HG03066 (cell line): ENCODE data around the gene MPST.
A peak's percentile ranks its signal among the peaks of the same experiment; 100 is the strongest.

ENCODE experiments used
- ATAC-seq: cut with Tn5 transposase; IDR thresholded peaks from one replicate; pipeline ENCODE4 v1.9.1; 2021; ENCODE audit warnings: low read depth; ENCODE audit not compliant: unreplicated experiment

The MPST gene

DNA sequence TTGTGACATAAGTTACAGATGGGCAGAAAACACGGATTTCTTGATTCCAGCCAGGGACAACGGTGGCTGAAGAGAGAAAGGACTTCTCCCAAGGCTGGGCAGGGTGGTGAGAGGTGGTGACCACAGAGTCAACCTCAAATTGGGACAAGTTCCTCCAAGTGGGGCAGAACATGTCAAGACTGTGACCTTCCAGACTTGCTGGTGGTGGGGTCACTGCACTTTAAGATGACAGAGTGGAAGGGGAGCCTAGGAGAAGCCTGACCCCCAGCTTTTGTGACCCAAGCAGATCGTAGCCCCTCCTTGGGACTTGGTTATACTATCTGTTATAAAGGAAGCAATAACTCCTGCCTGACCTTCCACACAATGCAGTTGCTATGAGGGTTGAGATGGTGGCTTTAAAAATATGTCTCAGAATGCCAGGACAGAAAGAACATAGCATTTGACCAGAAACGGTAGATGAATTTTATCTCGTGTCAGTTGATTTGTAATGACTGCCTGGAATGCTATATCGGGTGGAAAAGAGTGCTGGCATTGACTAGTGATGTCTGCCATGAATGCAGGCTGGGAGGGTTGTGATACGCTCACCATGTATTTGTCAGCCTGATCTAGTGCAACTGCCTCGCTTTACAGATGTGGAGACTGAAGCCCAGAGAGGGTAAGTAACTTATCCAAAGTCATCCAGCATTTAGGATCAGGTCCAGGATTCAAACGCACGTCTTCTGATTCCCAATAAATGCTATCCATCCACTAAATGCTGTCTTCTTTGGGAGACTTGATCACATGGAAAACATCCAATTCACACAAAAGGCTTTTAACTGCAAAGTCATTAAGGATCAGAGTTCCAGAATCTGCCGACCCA lies 18.6 kb upstream of the MPST start:
- no peak for ATAC-seq

DNA sequence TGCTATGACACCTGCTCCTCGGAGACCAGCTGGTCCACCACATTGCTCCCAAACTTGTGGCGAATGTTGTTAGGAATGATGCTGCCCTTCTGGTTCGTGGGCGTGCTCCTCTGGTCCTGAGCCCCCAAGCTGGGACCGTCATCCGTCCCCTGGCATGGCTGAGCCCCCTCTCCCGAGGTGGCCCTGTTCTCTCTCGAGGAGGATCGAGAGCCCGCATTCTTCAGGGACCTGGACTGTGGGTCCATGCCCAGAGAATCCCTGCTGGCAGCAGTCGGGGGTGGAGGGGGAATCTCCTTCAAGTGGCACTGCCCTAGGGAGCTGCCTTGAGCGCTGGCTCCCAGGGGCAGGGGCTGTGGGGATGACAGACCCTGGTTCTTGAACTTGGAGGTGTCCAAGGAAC lies 17.7 kb upstream of the MPST start:
- no peak for ATAC-seq

DNA sequence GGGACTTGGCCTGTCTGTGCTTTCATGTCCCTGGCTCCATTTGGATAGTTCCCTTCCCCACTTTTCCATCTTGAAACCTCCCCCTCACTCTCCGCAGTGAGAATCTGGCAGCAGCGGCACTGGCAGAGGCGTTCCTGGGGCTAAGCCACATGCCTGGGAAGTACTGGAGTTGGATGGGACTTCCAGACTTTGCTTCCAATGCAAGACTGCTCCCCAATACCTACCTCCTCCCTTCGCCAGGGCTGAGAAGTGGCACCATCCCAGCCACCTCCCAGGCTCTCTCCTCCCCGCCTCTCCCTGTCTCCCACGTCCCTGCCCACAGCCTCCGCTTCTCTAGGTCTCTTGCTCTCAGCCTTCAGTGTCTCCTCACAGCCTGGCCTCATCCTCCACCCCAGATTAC lies 16.9 kb upstream of the MPST start:
- ATAC-seq = no peak

DNA sequence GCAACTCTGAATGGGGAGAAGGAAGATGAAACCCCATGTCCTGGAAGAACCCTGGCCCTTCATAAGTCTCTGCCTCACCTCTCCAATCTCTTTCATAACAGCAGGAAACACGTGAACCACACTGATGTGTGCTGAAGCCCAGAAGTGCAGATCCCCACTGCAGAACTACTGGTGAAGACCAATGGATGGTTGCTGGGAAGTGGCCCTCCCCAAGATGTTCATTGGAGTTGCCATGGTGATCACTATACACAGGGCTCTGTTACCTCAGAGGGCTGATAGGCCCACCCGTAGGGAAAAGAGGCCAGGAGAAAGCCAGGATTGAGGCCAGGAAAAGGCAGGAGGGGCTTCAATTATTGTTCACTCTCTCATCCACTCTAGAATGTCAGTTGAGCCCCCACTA lies 11.9 kb upstream of the MPST start:
- ATAC-seq = no peak

DNA sequence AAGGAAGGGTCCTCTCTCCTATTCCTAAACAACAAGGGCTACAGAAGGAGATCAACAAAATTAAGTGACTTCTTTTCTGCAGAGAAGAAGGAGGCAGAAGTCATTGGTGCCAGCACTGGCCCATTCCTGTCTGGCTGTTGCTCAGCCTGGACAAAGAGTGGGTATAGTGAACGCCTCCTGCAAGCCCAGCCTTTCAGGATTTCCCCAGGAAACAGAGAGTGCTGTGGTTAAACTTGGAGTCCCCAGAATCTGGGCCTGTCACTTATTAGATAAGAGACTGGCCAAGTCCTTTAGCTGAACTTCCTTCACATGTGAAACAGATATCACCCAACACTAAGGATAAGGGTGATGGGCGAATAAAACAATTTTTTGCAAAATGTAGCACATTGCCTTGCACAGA lies 11.2 kb upstream of the MPST start:
- ATAC-seq = no peak

DNA sequence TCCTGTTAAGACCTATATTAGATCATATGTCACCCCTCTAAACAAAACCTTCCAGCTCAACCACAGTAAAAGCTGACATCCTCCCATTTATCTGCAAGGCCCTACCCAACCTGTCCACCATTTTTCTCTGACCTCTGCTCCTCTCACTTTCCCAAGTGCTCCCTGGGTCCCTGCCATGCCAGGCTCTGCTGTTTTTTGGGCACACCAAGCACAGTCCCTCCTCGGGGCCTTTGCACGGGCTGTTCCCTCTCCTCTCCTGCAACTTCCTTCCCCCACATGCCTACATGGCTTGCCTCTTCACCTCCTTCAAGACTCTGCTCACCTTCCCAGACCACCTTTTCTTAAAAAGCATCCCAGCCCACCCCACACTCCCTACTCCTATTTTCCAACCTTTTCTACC lies 10.1 kb upstream of the MPST start:
- ATAC-seq = no peak

DNA sequence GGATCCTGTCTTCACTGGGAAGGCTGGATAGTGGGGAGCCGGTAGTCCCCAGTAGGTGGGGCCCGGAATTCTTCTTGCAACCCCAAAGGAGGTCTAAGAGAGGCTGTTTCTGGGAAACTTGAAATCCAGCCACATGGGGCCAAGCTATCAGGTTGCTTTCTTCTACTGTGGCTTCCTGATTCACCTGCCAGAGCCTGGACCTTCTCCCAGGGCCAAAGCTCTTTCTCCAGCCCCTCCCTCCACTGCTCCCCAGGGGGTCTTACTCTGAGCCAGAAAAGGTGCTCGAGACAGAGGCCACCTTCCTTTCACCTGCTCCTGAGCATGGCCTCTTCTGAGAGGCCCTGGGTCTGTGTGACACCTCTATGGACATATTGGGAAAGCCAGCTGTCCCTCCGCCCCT lies 9.4 kb upstream of the MPST start:
- no peak for ATAC-seq

DNA sequence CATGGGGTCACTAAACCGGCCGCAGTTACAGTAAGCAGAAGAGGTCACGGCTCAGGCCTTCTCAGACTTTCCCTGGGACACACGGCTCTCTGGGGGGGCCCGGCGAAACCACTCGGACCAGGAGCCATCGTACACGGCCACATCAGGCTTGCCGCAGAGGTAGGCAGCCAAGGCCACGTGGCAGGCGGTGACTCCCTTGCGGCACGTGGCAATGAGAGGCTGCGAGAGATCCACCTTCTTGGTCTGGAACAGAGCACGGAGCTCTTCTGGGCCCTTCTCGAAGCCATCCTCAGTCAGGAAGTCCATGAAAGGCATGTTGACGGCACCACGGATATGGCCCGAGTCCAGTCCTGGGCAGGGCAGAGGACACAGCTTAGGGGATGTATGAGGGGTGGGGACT lies 8.6 kb upstream of the MPST start:
- ATAC-seq = no peak

DNA sequence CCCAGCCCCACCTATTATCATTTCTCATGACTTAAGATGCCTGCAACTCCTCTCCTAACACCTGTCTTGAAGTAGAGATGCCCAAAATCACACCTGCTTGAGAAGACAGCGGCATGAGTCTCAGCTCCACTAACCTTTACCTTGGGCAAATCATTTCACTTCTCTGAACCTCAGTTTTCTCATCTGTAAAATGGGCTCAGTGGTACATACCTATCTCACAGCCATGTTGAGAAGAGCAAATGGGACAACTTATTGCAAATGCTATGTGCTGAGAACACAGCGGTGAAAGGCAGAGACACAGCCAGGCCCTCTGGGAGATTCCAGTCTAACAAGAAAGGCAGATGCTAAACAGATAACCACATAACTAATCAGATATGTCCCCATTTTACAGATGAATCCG lies 8.1 kb upstream of the MPST start:
- ATAC-seq = no peak

DNA sequence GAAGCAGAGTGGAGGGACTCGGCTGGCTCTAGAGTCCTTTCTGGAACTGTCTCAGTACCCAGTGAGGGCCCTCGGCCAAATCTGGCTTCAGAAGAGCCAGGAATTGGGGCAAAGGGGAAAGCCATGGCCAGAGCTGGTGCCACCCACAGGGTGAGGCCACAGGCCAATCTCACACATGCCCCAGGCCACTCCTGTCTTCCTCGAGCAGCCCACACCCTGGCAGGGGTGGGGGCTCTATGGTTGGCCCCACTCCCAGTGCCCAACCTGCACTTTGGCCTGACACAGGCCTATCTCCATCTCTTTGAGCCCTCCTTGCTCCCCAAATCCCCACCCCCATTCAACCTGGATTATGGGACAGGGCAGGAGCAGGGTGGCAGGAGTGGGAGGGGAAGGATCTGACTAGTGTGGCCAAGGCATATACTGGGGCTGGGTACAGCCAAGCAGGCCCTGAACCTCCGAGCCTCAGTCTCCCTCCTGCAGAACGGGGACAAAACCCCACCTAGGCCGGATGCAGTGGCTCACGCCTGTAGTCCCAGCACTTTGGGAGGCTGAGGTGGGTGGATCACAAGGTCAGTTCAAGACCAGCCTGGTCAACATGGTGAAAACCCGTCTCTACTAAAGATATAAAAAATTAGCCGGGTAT lies 7.2 kb upstream of the MPST start:
- ATAC-seq = no peak

DNA sequence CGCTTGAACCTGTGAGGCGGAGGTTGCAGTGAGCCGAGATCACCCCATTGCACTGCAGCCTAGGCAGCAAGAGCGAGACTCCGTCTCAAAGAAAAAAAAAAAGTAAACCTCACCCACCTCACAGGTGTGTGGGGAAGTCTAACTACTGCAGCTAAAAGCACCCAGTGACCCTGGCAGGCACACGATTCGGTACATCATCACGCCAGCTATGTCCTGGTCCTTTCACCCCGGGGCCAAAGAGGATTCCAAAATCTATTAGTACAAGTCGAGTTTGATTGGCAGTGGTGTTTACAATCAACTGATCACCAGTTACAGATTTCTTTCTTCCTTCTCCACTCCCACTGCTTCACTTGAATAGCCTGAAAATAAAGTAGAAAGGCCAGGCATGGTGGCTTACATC lies 6.6 kb upstream of the MPST start:
- ATAC-seq = no peak

DNA sequence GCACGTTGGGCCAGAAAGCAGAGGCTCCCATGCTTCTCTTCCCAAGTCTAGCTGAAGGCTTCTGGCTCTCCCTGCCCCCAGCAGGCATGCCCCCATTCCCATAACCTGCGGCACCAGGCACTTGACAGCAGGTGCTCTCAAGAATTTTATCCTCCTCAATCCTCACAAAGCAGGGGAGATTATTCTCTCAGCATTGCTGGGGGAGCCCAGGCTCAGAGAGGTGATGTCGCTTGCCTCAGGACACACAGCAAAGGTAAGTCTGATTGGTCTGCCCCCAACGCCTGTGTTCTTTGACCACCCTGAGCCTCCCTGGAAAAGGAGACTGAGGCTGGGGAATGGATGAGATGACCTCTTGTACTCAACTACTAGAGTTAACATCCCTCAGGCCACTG lies 5.1 kb upstream of the MPST start:
- ATAC-seq = no peak

DNA sequence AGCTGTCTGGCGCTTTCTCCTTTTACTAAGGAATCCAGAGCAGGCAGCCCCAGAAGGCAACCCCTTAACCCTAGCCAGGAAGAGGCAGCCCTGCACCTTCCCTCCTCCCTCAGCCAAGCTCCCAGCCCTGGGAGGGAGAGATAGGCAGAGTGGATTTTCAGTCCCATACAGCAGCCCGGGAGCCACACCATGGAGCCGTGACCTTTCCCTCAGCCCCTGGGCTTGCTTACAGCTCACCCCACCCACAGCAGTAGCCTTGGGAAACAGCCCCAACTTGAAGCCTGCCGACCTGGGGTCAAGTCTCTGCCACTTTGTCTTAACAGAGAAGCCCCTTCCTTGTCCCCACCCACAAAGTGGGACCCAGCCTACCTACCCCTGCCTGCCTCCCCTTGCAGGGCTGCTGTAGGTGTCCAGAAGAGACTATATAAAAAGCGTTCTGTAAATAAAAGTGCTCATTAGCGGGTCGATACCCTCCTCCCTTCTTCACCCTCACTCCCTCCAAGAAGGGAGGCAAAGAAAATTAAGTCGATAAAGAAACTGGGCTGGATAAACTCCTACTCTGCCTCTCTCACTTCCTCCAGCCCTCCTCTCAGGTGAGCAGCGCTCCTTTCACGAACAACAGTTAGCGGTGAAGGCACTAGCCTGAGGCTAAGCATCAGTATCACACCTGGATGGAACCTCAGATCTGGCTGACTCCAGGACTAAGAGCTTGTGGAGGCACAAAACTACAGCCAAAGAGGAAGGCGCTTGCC lies 4.5 kb upstream of the MPST start:
- ATAC-seq = no peak

DNA sequence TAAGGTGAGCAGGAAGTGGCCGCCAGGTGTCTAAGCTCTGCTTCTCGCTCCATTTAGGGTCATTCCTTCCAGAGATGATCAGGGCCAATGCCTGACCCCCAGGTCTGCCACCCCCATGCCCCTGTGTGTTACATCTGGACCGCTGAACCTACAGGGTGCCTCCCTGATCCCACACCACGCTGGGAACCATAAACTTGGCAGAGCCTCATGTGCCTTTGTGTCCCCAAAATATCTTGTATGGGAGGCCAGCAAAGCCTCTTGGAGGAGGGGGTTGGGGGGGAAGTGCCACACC lies 4.0 kb upstream of the MPST start:
- no peak for ATAC-seq

DNA sequence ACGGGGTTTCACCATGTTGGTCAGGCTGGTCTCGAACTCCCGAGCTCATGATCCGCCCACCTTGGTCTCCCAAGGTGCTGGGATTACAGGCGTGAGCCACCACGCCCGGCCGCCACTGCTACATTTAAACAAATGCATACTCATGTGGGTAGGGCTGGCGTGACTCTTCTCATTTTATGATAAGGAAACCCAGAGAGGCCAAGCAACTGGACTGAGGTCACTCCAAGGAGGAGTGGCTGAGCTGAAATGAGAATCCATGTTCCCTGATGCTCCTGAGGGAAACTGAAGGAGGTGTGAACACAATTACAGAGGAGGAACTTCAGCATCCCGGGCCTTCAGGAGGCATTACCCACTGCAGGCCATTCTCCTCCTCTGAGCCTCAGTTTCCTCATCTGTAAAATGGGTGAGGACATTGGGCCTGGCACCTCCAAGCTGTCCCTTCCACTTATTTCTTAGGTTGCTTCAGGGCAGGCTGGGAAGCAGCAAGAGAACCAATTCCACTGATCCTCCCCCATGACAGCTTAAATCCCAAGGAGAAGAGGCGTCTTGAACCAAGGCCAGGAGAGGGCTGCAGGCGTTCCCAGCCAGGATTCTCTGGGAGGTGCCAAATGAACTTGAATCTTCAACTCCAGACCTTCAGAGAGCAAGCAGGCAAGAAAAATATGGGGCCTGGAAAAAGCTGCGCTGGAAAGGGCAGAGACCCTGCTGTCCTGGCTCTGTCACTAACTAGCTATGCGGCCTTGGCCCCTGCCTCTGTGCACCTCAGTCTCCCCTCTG lies 3.2 kb upstream of the MPST start:
- no peak for ATAC-seq

DNA sequence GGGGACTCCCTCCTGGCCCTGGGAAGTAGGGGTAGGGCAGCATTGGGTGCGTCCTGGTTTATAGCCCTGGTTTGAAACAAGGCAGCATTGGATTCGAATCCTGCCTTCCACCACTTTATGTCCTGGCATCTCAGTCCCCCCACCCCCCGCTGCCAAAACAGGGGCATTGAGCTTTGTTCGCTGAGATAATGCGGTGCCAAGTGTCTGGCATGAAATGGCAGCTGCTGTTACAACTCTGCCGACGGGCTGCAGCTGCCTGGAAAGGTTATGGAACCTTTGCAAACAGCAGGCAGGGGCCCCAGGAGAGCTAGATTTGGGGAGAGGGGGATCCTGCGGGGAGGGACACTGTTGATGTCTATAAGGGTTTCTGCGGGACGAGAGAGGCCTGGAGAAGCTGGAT lies 2.2 kb upstream of the MPST start:
- ATAC-seq = no peak

DNA sequence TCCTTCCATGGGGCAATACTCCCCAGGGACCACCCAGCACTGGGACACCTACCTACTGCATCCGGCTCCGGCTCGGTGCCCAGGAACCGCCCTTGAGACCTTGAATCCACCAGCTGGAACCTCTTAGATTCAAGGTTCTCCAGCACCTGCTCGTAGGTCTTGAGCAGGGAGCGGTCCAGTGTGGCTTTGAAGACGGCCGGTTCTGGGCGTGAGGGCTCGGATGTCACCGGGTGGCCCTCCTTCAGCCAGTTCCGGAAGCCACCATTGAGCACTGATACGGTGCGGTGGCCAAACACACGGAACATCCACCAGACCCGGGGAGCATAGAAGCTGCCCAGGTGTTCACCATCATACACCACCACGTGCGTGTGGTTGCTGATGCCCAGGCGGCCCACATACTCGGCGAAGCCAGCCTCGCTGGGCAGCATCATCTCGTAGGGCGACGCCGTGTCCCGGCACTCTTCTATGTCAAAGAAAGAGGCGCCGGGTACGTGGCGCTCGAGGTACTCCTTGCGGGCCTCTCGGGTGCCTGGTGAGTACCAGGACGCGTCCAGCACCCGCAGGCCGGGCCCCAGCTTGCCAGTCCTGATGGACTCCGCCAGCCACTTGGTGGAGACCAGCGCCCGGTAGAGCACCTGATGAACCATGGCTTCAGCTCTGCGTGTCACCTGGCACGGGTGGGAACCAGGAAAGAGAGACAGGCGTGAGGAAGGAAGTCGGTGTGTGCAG lies 1.3 kb upstream of the MPST start:
- ATAC-seq = no peak

DNA sequence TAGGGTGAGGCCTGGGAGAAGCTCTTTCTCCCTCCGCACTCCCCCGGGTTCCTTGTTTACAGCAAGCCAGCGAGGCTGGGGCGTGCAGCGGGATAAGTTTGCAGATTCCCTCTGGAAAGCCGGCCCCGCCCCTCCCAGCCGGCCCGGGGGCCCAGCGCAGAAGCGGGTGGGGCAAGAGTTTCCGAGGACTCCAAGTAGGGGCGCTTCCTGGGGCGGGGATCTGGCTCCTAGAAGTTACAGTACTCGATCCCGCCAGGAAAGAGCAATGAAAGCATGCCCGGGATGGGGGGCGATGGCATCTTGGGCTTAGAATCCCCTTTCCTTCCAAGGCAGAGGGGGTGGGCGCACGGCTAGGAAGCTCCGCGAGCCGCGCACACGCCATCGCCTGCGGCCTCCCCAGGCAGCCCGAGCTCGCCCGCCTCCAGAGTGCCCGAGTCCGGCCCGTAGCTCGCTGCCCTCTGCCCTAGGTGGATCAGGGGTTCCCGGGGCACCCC lies 680 bp upstream of the MPST start:
- ATAC-seq = peak; percentile 28

DNA sequence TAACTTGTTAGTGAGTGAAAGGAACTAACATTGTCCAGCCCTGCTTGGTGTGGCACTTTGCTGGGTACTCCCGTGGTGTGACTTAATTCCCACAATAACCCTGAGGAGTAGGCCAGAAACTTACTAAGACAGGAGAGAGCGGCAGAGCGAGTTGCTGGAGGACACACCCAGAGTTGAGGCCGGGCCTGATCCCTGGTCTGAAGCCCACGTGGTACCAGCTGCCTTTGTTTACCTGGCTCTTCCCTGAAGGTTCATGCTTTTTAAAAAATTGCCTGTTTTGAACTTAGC lies 594 bp downstream of the MPST start:
- ATAC-seq = no peak

DNA sequence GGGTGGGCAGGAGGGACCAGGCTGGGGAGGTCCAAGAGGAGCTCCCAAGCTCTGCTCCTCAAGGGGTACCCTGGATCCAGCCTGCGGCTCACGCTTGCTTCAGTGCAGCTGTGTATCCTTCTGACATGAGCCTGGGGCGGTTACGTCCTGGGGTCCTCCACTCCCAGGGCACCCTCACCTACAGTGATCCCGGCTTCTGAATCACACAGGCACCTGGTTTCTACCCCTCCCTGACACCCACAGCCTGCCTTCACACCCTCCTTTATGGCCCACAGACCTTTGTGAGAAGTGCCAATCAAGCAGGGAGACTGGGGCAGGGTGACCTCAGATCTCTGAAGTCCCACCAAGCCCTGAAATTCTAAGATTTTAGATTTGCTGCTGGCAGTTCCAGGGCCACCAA lies 1.5 kb downstream of the MPST start:
- no peak for ATAC-seq
